HG03457 (cell line): ENCODE measurements around the gene LINC00237.

Experiments used
- ATAC-seq: cut with Tn5 transposase; IDR thresholded peaks from one replicate; pipeline ENCODE4 v1.9.1; 2021; ENCODE audit warnings: moderate number of reproducible peaks; ENCODE audit not compliant: unreplicated experiment

The LINC00237 gene

DNA sequence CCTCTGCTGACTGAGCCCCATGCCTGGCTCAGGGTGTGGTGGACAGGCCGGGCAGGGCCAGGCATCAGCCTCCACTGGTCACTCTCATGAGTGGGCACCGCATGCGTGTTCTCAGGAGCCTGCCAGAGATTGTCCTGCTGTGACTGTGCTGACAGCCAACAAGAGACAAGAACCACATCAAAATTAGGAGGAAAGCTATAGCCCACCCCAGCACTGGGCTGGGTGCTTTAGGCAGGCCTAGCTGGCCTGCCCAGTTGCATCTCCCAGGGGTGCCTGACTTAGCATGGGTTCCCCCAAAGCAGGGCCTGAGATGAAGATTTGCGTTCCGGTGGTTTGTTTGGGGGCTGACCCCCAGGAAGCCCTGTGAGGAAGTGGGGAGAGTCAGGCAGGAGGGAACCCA, 53.9 kb downstream of the LINC00237 start:
- ATAC-seq = no peak

GRCh38 chr20:21050710-21051109, 55.4 kb downstream of the LINC00237 start:
- ATAC-seq = no peak

- ATAC-seq = no peak
Observed at GRCh38 chr20:21049305-21049828, 56.8 kb downstream of the LINC00237 start.

DNA sequence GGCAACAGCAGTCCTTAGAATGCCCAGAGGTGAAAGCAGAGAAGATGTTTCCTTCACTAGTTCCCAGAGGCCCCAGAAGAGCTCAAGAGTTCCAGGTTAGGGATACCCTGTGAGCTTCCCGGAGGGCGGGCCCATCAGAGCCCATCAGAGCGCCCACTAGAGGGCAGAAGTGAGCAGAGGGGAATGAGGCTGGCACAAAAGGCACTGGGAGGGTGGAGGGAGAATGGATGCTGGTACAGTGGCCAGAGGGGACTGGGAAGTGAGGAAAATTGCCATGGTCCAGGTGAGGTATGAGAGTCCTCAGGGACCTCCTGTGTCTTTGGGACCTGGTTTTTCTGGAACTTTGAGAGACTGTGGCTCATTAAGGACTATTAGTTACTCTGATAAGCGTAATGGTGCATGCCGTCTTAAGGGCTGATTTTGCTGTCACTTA, 57.3 kb downstream of the LINC00237 start:
- no peak for ATAC-seq

DNA sequence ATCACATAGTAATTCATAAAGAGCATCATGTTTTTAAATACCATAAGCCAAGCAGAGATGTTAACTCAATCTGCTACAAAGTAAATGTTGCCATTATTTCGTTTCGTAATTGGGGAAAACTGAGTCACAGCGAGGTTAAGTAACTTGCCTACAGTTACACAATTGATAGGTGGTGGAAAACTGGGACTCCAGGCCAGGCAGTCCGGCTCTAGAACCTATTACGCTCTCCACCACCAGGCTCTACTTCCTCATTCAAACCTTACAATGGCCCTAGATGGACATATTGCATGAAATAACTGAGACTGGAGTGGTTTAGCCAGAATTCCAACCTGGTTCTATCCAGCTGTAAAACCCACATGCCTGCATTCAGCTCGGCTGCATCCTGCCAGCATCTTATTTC, 58.2 kb downstream of the LINC00237 start:
- no peak for ATAC-seq

DNA sequence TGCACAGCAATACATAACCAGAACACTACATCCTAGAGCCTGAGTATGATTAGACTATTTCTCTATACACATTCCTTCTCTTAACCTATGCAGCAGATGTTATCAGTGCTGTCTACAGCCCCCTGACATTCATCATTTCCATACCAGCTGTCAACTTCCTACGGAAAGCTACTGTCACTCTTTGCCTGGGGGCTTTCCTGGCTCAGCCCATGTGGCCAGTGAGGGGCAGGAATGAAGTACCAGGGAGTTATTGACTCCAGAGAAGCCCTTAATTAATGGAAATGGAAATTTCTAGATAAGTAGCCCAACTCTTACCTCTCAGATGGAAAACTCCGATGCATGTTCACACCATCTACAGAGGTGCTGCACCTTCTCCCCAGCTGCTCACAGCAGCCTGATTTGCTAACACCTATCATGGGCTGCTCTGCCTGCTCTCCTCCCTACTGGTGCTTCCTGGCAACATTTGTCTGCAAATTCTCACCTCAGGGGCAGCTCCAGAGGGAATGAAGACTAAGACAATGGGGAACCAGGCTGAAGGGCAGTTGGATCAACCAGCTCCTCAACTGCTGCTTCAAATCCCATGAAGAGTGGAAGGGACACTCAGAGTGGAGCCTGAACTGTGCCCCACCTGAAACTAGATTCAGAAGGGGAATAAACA, 59.6 kb downstream of the LINC00237 start:
- no peak for ATAC-seq
